LNCaP clone FGC (cell line): ENCODE measurements around the gene CAPN9.

Experiments used
- DNase-seq: peaks from one replicate; pipeline ENCODE4 v3.0.0-alpha.2; 2011; ENCODE audit warnings: low read depth
- H3K4me3 ChIP-seq: 2 replicates; pipeline ENCODE4 v1.5.1; 2011; ENCODE audit warnings: mild to moderate bottlenecking, low read depth, low read length, control low read depth
- TF ChIP-seq, protein P1 (sequence below): IDR thresholded peaks from 2 replicates; pipeline ENCODE4 v1.5.1; 2012; ENCODE audit warnings: mild to moderate bottlenecking; ENCODE audit not compliant: control insufficient read depth, insufficient read depth; ENCODE audit errors: extremely low read depth

The CAPN9 gene

DNA sequence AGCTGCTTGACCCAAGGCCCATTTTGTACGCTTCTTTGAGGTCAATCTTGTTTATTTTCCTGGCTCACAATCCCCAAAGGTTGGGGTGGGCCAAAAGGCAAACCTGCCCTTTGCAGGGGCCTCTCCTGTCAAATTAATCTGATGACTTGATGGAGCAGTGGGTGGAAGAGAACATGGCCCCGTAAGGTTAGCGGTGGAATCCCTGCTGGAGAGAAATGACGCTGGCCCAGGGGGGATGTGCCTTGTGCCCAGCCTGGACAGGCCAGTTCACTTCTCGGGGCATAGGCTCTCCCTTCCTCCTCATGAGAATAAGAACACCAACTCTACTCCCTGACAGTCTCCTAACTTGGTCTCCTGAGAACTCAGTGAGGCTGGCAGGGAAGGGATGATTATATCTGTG is 80.6 kb downstream of the CAPN9 start:
- H3K4me3 ChIP-seq, result no peak overlapping the region
- TF ChIP-seq, protein P1, sequence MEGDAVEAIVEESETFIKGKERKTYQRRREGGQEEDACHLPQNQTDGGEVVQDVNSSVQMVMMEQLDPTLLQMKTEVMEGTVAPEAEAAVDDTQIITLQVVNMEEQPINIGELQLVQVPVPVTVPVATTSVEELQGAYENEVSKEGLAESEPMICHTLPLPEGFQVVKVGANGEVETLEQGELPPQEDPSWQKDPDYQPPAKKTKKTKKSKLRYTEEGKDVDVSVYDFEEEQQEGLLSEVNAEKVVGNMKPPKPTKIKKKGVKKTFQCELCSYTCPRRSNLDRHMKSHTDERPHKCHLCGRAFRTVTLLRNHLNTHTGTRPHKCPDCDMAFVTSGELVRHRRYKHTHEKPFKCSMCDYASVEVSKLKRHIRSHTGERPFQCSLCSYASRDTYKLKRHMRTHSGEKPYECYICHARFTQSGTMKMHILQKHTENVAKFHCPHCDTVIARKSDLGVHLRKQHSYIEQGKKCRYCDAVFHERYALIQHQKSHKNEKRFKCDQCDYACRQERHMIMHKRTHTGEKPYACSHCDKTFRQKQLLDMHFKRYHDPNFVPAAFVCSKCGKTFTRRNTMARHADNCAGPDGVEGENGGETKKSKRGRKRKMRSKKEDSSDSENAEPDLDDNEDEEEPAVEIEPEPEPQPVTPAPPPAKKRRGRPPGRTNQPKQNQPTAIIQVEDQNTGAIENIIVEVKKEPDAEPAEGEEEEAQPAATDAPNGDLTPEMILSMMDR, result no peak

DNA sequence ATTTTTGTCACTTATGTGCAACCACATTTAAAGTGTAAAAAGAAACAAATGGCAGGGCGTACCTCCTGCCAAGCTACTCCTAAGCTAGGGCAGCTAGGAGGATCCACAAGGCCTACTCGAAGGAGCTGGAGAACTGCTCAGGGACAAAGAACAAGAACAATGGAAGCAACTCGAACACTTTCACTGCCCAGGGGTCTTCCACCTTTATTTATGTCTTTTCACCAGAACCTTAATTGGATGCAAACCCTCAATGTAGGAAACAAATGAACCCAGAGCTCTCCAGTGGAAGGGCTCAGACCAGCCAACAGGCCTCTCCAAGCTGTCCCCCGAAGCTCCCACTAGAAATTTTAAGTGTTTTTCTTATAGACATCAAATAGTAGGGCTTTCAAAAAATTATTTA is 81.2 kb downstream of the CAPN9 start:
- no peak overlapping the region for H3K4me3 ChIP-seq
- TF ChIP-seq, protein P1, result no peak
- no peak for DNase-seq

More for the DNA sequence above, 80.6 kb downstream of the CAPN9 start:
- no peak for DNase-seq

DNA sequence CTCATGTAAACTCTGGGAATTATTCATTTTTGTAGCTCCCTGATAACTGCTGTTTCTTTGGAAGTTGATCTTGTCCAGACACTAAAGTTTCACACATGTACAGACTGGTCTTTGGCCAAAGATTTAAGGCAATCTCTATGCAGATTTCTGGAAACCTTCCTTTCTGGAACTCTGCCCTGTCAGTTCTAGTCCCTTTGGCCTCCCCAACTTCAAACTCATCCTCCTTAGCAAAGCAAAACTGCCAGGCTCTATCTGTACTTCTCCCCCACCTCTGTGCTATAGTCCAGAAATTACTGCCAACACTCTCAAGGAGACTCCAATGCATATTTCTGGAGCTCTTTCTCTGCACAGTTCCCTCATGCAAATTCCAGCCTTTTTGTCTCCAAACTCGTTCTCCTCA is 84.6 kb downstream of the CAPN9 start:
- TF ChIP-seq, protein P1, result no peak
- H3K4me3 ChIP-seq, result no peak overlapping the region
- DNase-seq, result no peak

DNA sequence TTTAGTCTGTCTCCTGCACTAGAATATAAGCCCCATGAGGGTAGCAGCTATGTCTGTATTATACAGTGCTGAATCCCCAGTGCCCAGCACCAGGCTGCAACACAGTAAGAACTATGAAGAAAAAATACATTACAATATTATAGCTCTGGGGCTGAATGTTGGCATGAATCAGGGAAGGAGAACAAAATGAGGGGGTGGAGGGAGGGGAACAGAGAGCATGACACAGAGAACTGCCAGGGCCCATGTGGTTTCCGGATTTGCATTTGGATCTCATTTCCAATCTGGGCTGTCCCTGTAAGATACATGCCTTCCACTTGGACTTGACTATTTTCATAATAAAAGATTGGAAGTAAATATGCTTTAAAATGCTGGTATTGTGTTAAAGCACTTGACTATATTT is 85.3 kb downstream of the CAPN9 start:
- H3K4me3 ChIP-seq, result no peak overlapping the region
- TF ChIP-seq, protein P1, result no peak
- DNase-seq, result no peak

DNA sequence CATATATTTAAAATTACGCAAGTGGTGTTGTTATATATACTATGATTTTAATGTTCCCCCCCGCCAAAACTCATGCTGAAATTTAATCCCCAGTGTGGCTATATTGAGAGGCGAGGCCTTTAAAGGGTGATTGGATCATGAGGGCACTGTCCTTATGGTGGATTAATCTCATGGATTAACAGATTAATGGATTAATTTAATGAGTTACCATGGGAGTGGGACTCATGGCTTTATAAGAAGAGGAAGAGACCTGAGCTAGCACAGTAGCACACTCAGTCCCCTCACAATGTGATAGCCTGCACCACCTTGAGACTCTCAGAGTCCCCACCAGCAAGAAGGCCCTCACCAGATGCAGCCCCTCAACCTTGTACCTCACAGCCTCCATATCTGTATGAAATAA is 86.3 kb downstream of the CAPN9 start:
- no peak overlapping the region for H3K4me3 ChIP-seq
- DNase-seq, result no peak
- TF ChIP-seq, protein P1, result no peak

DNA sequence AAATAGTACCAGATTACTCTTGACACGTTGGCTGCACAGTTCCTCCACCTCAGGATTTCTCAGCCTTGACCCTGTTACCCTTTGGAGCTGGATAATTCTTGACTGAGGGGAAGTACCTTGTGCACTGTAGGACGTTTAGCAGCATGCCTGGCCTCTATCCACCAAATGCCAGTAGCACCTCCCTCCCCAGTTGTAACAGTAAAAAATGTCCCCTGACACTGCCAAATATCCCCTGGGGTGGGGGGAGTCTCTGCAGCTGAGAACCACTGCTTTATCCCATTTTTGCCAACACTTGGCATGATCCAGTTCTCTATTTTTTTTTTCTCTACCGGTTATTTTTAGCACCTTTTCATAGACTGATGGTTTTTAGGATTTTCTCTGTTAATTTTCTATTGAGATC is 87.1 kb downstream of the CAPN9 start:
- DNase-seq, result no peak
- no peak overlapping the region for H3K4me3 ChIP-seq
- TF ChIP-seq, protein P1, result no peak

DNA sequence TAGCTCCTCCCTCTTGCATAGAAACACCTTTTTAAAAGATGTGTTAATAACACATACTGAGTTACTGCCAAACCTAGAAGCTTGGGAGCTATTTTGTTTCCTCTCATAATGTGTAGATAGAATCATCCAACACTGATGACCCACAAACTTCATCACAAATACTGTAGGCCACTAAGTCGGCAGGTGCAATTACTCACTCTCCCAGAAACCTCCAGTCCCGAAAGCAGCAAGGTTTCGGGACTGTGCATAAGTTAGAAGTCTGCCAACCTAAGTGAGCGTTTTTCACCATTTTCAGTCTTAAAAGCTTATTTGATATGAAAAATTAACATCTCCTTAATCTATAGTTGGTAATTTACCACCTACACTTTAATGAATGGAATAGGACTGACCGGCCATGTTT is 89.2 kb downstream of the CAPN9 start:
- no peak overlapping the region for H3K4me3 ChIP-seq
- TF ChIP-seq, protein P1, result no peak
- DNase-seq, result no peak
